ENCODE measurements around the gene ADAM20.
"Not testable (repeated sequence)": the region's sequence is repeated elsewhere in the genome, so short reads cannot be mapped to it uniquely, and the experiment has no call there.

Gene ADAM20

GRCh38 chr14:70498191-70498590 lies 36.6 kb downstream of the ADAM20 start:
- Histone ChIP-seq H4K8ac (ENCODE audit: low read depth, low read length) (no peak overlapping the region), H3K27ac (ENCODE audit: low read depth, low read length) (no peak overlapping the region), H2AK5ac (ENCODE audit: low read length) (no peak overlapping the region), H4K12ac (ENCODE audit: low read depth, low read length) (no peak overlapping the region), H3K4me3 (ENCODE audit: low read depth, low read length) (no peak overlapping the region), H2AFZ (ENCODE audit: insufficient read depth, low read length, poor library complexity) (no peak overlapping the region), H2BK5ac (ENCODE audit: low read depth, low read length, poor library complexity) (no peak overlapping the region), H3K79me2 (ENCODE audit: control insufficient read depth, insufficient read depth, low read length, poor library complexity) (no peaks in the 10 kb centered on the region), H4K91ac (ENCODE audit: low read depth, low read length) (no peak overlapping the region), H3K9me3 (ENCODE audit: insufficient read depth, low read depth, low read length) (peaks cover 19% of the 10 kb centered on the region), H3K23ac (ENCODE audit: low read length) (no peak overlapping the region), H3K4me1 (ENCODE audit: control insufficient read depth in 1 of 2, insufficient read depth in 2 of 2, low read length in 2 of 2) (no peaks in the 10 kb centered on the region), H3K9ac (ENCODE audit: low read length) (no peak overlapping the region), H3K36me3 (ENCODE audit: control insufficient read depth in 1 of 2, insufficient read depth in 2 of 2, low read length in 2 of 2) (no peaks in the 10 kb centered on the region), H3K4me2 (ENCODE audit: low read length) (no peak overlapping the region), H2BK12ac (ENCODE audit: low read length) (no peak overlapping the region), H3K4ac (ENCODE audit: low read depth, low read length) (no peak overlapping the region), H3K79me1 (ENCODE audit: low read length) (no peaks in the 10 kb centered on the region), H3K18ac (ENCODE audit: low read length) (no peak overlapping the region), H2BK120ac (ENCODE audit: insufficient read depth, low read length, poor library complexity) (no peak overlapping the region), H3K27me3 (ENCODE audit: insufficient read depth, low read length) (no peaks in the 10 kb centered on the region), H3K14ac (ENCODE audit: low read length) (no peak overlapping the region)
- no peak for DNase-seq

GRCh38 chr14:70489579-70490200 lies 45.1 kb downstream of the ADAM20 start:
- peaks cover 0 to 2% of the 10 kb centered on the region in 2 experiments for H3K36me3 ChIP-seq (ENCODE audit: control insufficient read depth in 1 of 2, insufficient read depth in 2 of 2, low read length in 2 of 2)
- H3K79me1 ChIP-seq (ENCODE audit: low read length) = no peaks in the 10 kb centered on the region
- no peak overlapping the region for H3K9ac ChIP-seq (ENCODE audit: low read length)
- no peak for DNase-seq
- H2BK12ac ChIP-seq (ENCODE audit: low read length) = no peak overlapping the region
- no peak overlapping the region for H2AFZ ChIP-seq (ENCODE audit: insufficient read depth, low read length, poor library complexity)
- H3K4ac ChIP-seq (ENCODE audit: low read depth, low read length) = no peak overlapping the region
- H3K9me3 ChIP-seq (ENCODE audit: insufficient read depth, low read depth, low read length) = peaks cover 12% of the 10 kb centered on the region
- no peak overlapping the region for H2BK120ac ChIP-seq (ENCODE audit: insufficient read depth, low read length, poor library complexity)
- no peak overlapping the region for H4K91ac ChIP-seq (ENCODE audit: low read depth, low read length)
- no peak overlapping the region for H3K23ac ChIP-seq (ENCODE audit: low read length)
- no peaks in the 10 kb centered on the region for H3K4me1 ChIP-seq (ENCODE audit: control insufficient read depth in 1 of 2, insufficient read depth in 2 of 2, low read length in 2 of 2)
- no peak overlapping the region for H3K18ac ChIP-seq (ENCODE audit: low read length)
- H2BK5ac ChIP-seq (ENCODE audit: low read depth, low read length, poor library complexity) = no peak overlapping the region
- H4K12ac ChIP-seq (ENCODE audit: low read depth, low read length) = no peak overlapping the region
- H2AK5ac ChIP-seq (ENCODE audit: low read length) = no peak overlapping the region
- H3K27me3 ChIP-seq (ENCODE audit: insufficient read depth, low read length) = no peaks in the 10 kb centered on the region
- H3K27ac ChIP-seq (ENCODE audit: low read depth, low read length) = no peak overlapping the region
- no peak overlapping the region for H3K4me2 ChIP-seq (ENCODE audit: low read length)
- no peak overlapping the region for H3K4me3 ChIP-seq (ENCODE audit: low read depth, low read length)
- no peak overlapping the region for H3K14ac ChIP-seq (ENCODE audit: low read length)
- H4K8ac ChIP-seq (ENCODE audit: low read depth, low read length) = no peak overlapping the region
- no CpG with 5 or more reads among the region's 3 CpGs for WGBS (ENCODE audit: extremely low coverage, insufficient coverage, insufficient read length)
- no peaks in the 10 kb centered on the region for H3K79me2 ChIP-seq (ENCODE audit: control insufficient read depth, insufficient read depth, low read length, poor library complexity)

- not testable (repeated sequence) for H4K12ac ChIP-seq (ENCODE audit: low read depth, low read length); H2BK5ac ChIP-seq (ENCODE audit: low read depth, low read length, poor library complexity); H3K79me2 ChIP-seq (ENCODE audit: control insufficient read depth, insufficient read depth, low read length, poor library complexity); H3K18ac ChIP-seq (ENCODE audit: low read length); H4K8ac ChIP-seq (ENCODE audit: low read depth, low read length); H3K4ac ChIP-seq (ENCODE audit: low read depth, low read length); H3K9ac ChIP-seq (ENCODE audit: low read length); H3K36me3 ChIP-seq (ENCODE audit: control insufficient read depth in 1 of 2, insufficient read depth in 2 of 2, low read length in 2 of 2); H3K4me1 ChIP-seq (ENCODE audit: control insufficient read depth in 1 of 2, insufficient read depth in 2 of 2, low read length in 2 of 2); H3K14ac ChIP-seq (ENCODE audit: low read length); H3K27me3 ChIP-seq (ENCODE audit: insufficient read depth, low read length); H3K4me3 ChIP-seq (ENCODE audit: low read depth, low read length); H3K23ac ChIP-seq (ENCODE audit: low read length); H4K91ac ChIP-seq (ENCODE audit: low read depth, low read length); H3K9me3 ChIP-seq (ENCODE audit: insufficient read depth, low read depth, low read length); H2AFZ ChIP-seq (ENCODE audit: insufficient read depth, low read length, poor library complexity); H3K27ac ChIP-seq (ENCODE audit: low read depth, low read length); H2AK5ac ChIP-seq (ENCODE audit: low read length); H3K79me1 ChIP-seq (ENCODE audit: low read length); H3K4me2 ChIP-seq (ENCODE audit: low read length); H2BK120ac ChIP-seq (ENCODE audit: insufficient read depth, low read length, poor library complexity); DNase-seq; H2BK12ac ChIP-seq (ENCODE audit: low read length)
- 100% methylated on average over 3 of the region's 57 CpGs for WGBS (ENCODE audit: extremely low coverage, insufficient coverage, insufficient read length)
Observed at GRCh38 chr14:70477356-70478105, 57.3 kb downstream of the ADAM20 start.

- WGBS (ENCODE audit: extremely low coverage, insufficient coverage, insufficient read length) = no CpG with 5 or more reads among the region's 13 CpGs
- not testable (repeated sequence) for H3K4me2 ChIP-seq (ENCODE audit: low read length)
Observed at GRCh38 chr14:70475459-70475858, 59.3 kb downstream of the ADAM20 start.

More at GRCh38 chr14:70475459-70475858, 59.3 kb downstream of the ADAM20 start:
- not testable (repeated sequence) for H3K9me3 ChIP-seq (ENCODE audit: insufficient read depth, low read depth, low read length); DNase-seq; H3K79me2 ChIP-seq (ENCODE audit: control insufficient read depth, insufficient read depth, low read length, poor library complexity); H3K9ac ChIP-seq (ENCODE audit: low read length); H3K4me1 ChIP-seq (ENCODE audit: control insufficient read depth in 1 of 2, insufficient read depth in 2 of 2, low read length in 2 of 2); H3K27me3 ChIP-seq (ENCODE audit: insufficient read depth, low read length); H2AFZ ChIP-seq (ENCODE audit: insufficient read depth, low read length, poor library complexity); H3K79me1 ChIP-seq (ENCODE audit: low read length); H2AK5ac ChIP-seq (ENCODE audit: low read length); H2BK5ac ChIP-seq (ENCODE audit: low read depth, low read length, poor library complexity); H3K18ac ChIP-seq (ENCODE audit: low read length); H3K4me3 ChIP-seq (ENCODE audit: low read depth, low read length); H3K4ac ChIP-seq (ENCODE audit: low read depth, low read length); H3K36me3 ChIP-seq (ENCODE audit: control insufficient read depth in 1 of 2, insufficient read depth in 2 of 2, low read length in 2 of 2); H4K12ac ChIP-seq (ENCODE audit: low read depth, low read length); H2BK12ac ChIP-seq (ENCODE audit: low read length); H3K23ac ChIP-seq (ENCODE audit: low read length); H3K14ac ChIP-seq (ENCODE audit: low read length); H3K27ac ChIP-seq (ENCODE audit: low read depth, low read length); H2BK120ac ChIP-seq (ENCODE audit: insufficient read depth, low read length, poor library complexity); H4K8ac ChIP-seq (ENCODE audit: low read depth, low read length); H4K91ac ChIP-seq (ENCODE audit: low read depth, low read length)

Measured in trophoblast cell (in vitro differentiated cells and primary cell).